Sigmoid colon (tissue), 4 donors: ENCODE data around the gene PICALM.
A peak's percentile ranks its signal among the peaks of the same experiment; 100 is the strongest.

ENCODE experiments used
- CTCF ChIP-seq, 4 experiments: fragments of 450-650 bp in 3 of 4; fragments of 200-600 bp in 1 of 4; IDR thresholded peaks; one replicate each; pipeline ENCODE4 v1.5.1; 2016 to 2019; ENCODE audit warnings: antibody characterized with exemption in 4 of 4, mild to moderate bottlenecking in 3 of 4, moderate library complexity in 2 of 4
- POLR2AphosphoS5 ChIP-seq, 4 donors: sonication (generic); formaldehyde crosslinking; IDR thresholded peaks; one replicate each; pipeline ENCODE4 v1.6.1; 2017; ENCODE audit warnings: antibody characterized with exemption in 4 of 4

- peak in 2 of 4 donors; percentile 22 to 25 for TF ChIP-seq POLR2AphosphoS5 (IDR thresholded peaks at IDR 0.05)
- no peak for TF ChIP-seq CTCF (IDR thresholded peaks at IDR 0.05)
Measured at GRCh38 chr11:86068138-86068871, 579 bp downstream of the PICALM start.
